ENCODE measurements around the gene C1orf52.

The C1orf52 gene

GRCh38 chr1:85276978-85277639, 17.6 kb upstream of the C1orf52 start:
- peak overlapping the region; percentile 97 for H3K9ac ChIP-seq (ENCODE audit: low read depth, low read length)
- peak overlapping the region; percentile 97 for H3K4me3 ChIP-seq (ENCODE audit: low read length)
- H3K36me3 ChIP-seq (ENCODE audit: insufficient read depth, low read length): peaks cover 8% of the 10 kb centered on the region
- no peaks in the 10 kb centered on the region for H3K9me3 ChIP-seq (replicated peaks; ENCODE audit: low read length)
- H3K27me3 ChIP-seq (ENCODE audit: control insufficient read depth, insufficient read depth, low read length): no peaks in the 10 kb centered on the region
- peaks cover 33% of the 10 kb centered on the region for H3K4me1 ChIP-seq (ENCODE audit: control insufficient read depth, insufficient read depth, low read length)
- H3K4me2 ChIP-seq (ENCODE audit: low read length): peak overlapping the region; percentile 90

GRCh38 chr1:85276215-85276977, 16.9 kb upstream of the C1orf52 start, which contains the start of gene BCL10:
BCL10 (minus strand) TSS chr1:85276632; CDS start chr1:85276352, 280 bp downstream.
- peak within 1 kb of the TSS; percentile 97 for H3K4me3 ChIP-seq (ENCODE audit: low read length)
- peaks cover 33% of the 10 kb centered on the region for H3K4me1 ChIP-seq (ENCODE audit: control insufficient read depth, insufficient read depth, low read length)
- peaks cover 14% of the 10 kb centered on the region for H3K36me3 ChIP-seq (ENCODE audit: insufficient read depth, low read length)

GRCh38 chr1:85275701-85276214, 16.3 kb upstream of the C1orf52 start:
- Histone ChIP-seq H3K4me3 (ENCODE audit: low read length) (peak overlapping the region; percentile 97), H3K27me3 (ENCODE audit: control insufficient read depth, insufficient read depth, low read length) (no peaks in the 10 kb centered on the region), H3K4me2 (ENCODE audit: low read length) (peak overlapping the region; percentile 82), H3K36me3 (ENCODE audit: insufficient read depth, low read length) (peaks cover 21% of the 10 kb centered on the region), H3K9me3 (replicated peaks; ENCODE audit: low read length) (no peaks in the 10 kb centered on the region), H3K9ac (ENCODE audit: low read depth, low read length) (peak overlapping the region; percentile 97), H3K4me1 (ENCODE audit: control insufficient read depth, insufficient read depth, low read length) (peaks cover 33% of the 10 kb centered on the region)

More at GRCh38 chr1:85276215-85276977, 16.9 kb upstream of the C1orf52 start, which contains the start of gene BCL10:
- H3K9ac ChIP-seq (ENCODE audit: low read depth, low read length): peak within 1 kb of the TSS; percentile 97
- peak within 1 kb of the TSS; percentile 90 for H3K4me2 ChIP-seq (ENCODE audit: low read length)
- H3K27me3 ChIP-seq (ENCODE audit: control insufficient read depth, insufficient read depth, low read length): no peaks in the 10 kb centered on the region
- H3K9me3 ChIP-seq (replicated peaks; ENCODE audit: low read length): no peaks in the 10 kb centered on the region

- H3K4me1 ChIP-seq (ENCODE audit: control insufficient read depth, insufficient read depth, low read length): peaks cover 33% of the 10 kb centered on the region
- H3K36me3 ChIP-seq (ENCODE audit: insufficient read depth, low read length): peaks cover 28% of the 10 kb centered on the region
- no peaks in the 10 kb centered on the region for H3K27me3 ChIP-seq (ENCODE audit: control insufficient read depth, insufficient read depth, low read length)
- peak overlapping the region; percentile 97 for H3K9ac ChIP-seq (ENCODE audit: low read depth, low read length)
- H3K9me3 ChIP-seq (replicated peaks; ENCODE audit: low read length): no peaks in the 10 kb centered on the region
- H3K4me3 ChIP-seq (ENCODE audit: low read length): peak overlapping the region; percentile 97
- H3K4me2 ChIP-seq (ENCODE audit: low read length): peak overlapping the region; percentile 82
These were observed 15.5 kb upstream of the C1orf52 start for GRCh38 chr1:85274969-85275453.

GRCh38 chr1:85273397-85273796, 13.9 kb upstream of the C1orf52 start:
- peak overlapping the region; percentile 97 for H3K4me3 ChIP-seq (ENCODE audit: low read length)

GRCh38 chr1:85268801-85269585, 9.5 kb upstream of the C1orf52 start:
- H3K4me3 ChIP-seq (ENCODE audit: low read length): no peak overlapping the region
- H3K9ac ChIP-seq (ENCODE audit: low read depth, low read length): no peak overlapping the region
- no peaks in the 10 kb centered on the region for H3K27me3 ChIP-seq (ENCODE audit: control insufficient read depth, insufficient read depth, low read length)
- peaks cover 77% of the 10 kb centered on the region for H3K36me3 ChIP-seq (ENCODE audit: insufficient read depth, low read length)
- no peaks in the 10 kb centered on the region for H3K9me3 ChIP-seq (replicated peaks; ENCODE audit: low read length)
- H3K4me2 ChIP-seq (ENCODE audit: low read length): no peak overlapping the region
- peaks cover 12% of the 10 kb centered on the region for H3K4me1 ChIP-seq (ENCODE audit: control insufficient read depth, insufficient read depth, low read length)

More at GRCh38 chr1:85273397-85273796, 13.9 kb upstream of the C1orf52 start:
- peaks cover 21% of the 10 kb centered on the region for H3K4me1 ChIP-seq (ENCODE audit: control insufficient read depth, insufficient read depth, low read length)
- H3K27me3 ChIP-seq (ENCODE audit: control insufficient read depth, insufficient read depth, low read length): no peaks in the 10 kb centered on the region
- peak overlapping the region; percentile 82 for H3K4me2 ChIP-seq (ENCODE audit: low read length)
- H3K9me3 ChIP-seq (replicated peaks; ENCODE audit: low read length): no peaks in the 10 kb centered on the region
- no peak overlapping the region for H3K9ac ChIP-seq (ENCODE audit: low read depth, low read length)
- peaks cover 43% of the 10 kb centered on the region for H3K36me3 ChIP-seq (ENCODE audit: insufficient read depth, low read length)

GRCh38 chr1:85267313-85267712, 7.9 kb upstream of the C1orf52 start:
- Histone ChIP-seq H3K4me2 (ENCODE audit: low read length) (no peak overlapping the region), H3K36me3 (ENCODE audit: insufficient read depth, low read length) (peaks cover 78% of the 10 kb centered on the region), H3K9ac (ENCODE audit: low read depth, low read length) (no peak overlapping the region), H3K4me1 (ENCODE audit: control insufficient read depth, insufficient read depth, low read length) (peaks cover 11% of the 10 kb centered on the region), H3K9me3 (replicated peaks; ENCODE audit: low read length) (no peaks in the 10 kb centered on the region), H3K27me3 (ENCODE audit: control insufficient read depth, insufficient read depth, low read length) (no peaks in the 10 kb centered on the region), H3K4me3 (ENCODE audit: low read length) (no peak overlapping the region)

GRCh38 chr1:85264150-85264549, 4.7 kb upstream of the C1orf52 start:
- peaks cover 20% of the 10 kb centered on the region for H3K4me1 ChIP-seq (ENCODE audit: control insufficient read depth, insufficient read depth, low read length)
- H3K9ac ChIP-seq (ENCODE audit: low read depth, low read length): no peak overlapping the region
- H3K9me3 ChIP-seq (replicated peaks; ENCODE audit: low read length): no peaks in the 10 kb centered on the region
- no peaks in the 10 kb centered on the region for H3K27me3 ChIP-seq (ENCODE audit: control insufficient read depth, insufficient read depth, low read length)
- H3K4me2 ChIP-seq (ENCODE audit: low read length): no peak overlapping the region
- peaks cover 49% of the 10 kb centered on the region for H3K36me3 ChIP-seq (ENCODE audit: insufficient read depth, low read length)
- no peak overlapping the region for H3K4me3 ChIP-seq (ENCODE audit: low read length)

GRCh38 chr1:85262985-85263384, 3.5 kb upstream of the C1orf52 start:
- Histone ChIP-seq H3K27me3 (ENCODE audit: control insufficient read depth, insufficient read depth, low read length) (no peaks in the 10 kb centered on the region), H3K4me1 (ENCODE audit: control insufficient read depth, insufficient read depth, low read length) (peaks cover 23% of the 10 kb centered on the region), H3K36me3 (ENCODE audit: insufficient read depth, low read length) (peaks cover 43% of the 10 kb centered on the region), H3K9ac (ENCODE audit: low read depth, low read length) (no peak overlapping the region), H3K9me3 (replicated peaks; ENCODE audit: low read length) (no peaks in the 10 kb centered on the region), H3K4me3 (ENCODE audit: low read length) (no peak overlapping the region), H3K4me2 (ENCODE audit: low read length) (no peak overlapping the region)

- H3K4me3 ChIP-seq (ENCODE audit: low read length): peak overlapping the region; percentile 100
- peak overlapping the region; percentile 85 for H3K4me2 ChIP-seq (ENCODE audit: low read length)
- peak overlapping the region; percentile 99 for H3K9ac ChIP-seq (ENCODE audit: low read depth, low read length)
- peaks cover 32% of the 10 kb centered on the region for H3K4me1 ChIP-seq (ENCODE audit: control insufficient read depth, insufficient read depth, low read length)
- peaks cover 33% of the 10 kb centered on the region for H3K36me3 ChIP-seq (ENCODE audit: insufficient read depth, low read length)
- H3K9me3 ChIP-seq (replicated peaks; ENCODE audit: low read length): no peaks in the 10 kb centered on the region
- no peaks in the 10 kb centered on the region for H3K27me3 ChIP-seq (ENCODE audit: control insufficient read depth, insufficient read depth, low read length)
These were observed 431 bp upstream of the C1orf52 start for GRCh38 chr1:85259912-85260274.

Data from skeletal muscle satellite cell (primary cell).